BJ (cell line): ENCODE results near the gene NDUFB7. TPM values are rescaled to one million over a fixed set of nuclear protein-coding genes. Genes with fewer than 3 reads are reported as not detected.

ENCODE experiments used
- CTCF ChIA-PET: fragments of 350-600 bp; formaldehyde crosslinking; extraction: SDS; loops from one replicate; lab custom pipeline; 2021; ENCODE audit warnings: antibody characterized with exemption, inconsistent platforms; lab: Yijun Ruan, JAX
- POLR2A ChIA-PET: fragments of 300-600 bp; sonication (Branson Sonifier 250); formaldehyde crosslinking; extraction: SDS; loops from one replicate; lab custom pipeline; 2021; ENCODE audit warnings: antibody characterized with exemption; lab: Charles Lee
- DNase-seq: peaks from one replicate; pipeline ENCODE4 v3.0.0-alpha.2; 2011; ENCODE audit warnings: low read depth
- H3K27me3 ChIP-seq: 2 replicates; pipeline ENCODE4 v1.6.0; 2011; ENCODE audit warnings: low read length; ENCODE audit not compliant: control insufficient read depth, insufficient read depth
- H3K36me3 ChIP-seq: 2 replicates; pipeline ENCODE4 v1.5.1; 2011; ENCODE audit warnings: low read length; ENCODE audit not compliant: control insufficient read depth, insufficient read depth
- H3K4me3 ChIP-seq: 2 replicates; pipeline ENCODE4 v1.5.1; 2011; ENCODE audit warnings: low read depth, mild to moderate bottlenecking, control low read depth, low read length
- CTCF ChIP-seq: IDR thresholded peaks from 2 replicates; pipeline ENCODE4 v1.5.1; 2011; ENCODE audit warnings: low read depth, mild to moderate bottlenecking, control low read depth, inconsistent platforms, low read length, moderate library complexity; ENCODE audit not compliant: insufficient read depth
- polyA plus RNA-seq: library from polyadenylated mRNA; depleted of rRNA; stranded (reverse); fragments of >200 nt; gene quantifications from 2 replicates; pipeline ENCODE4 v1.2.3, GENCODE V29; 2011

Gene NDUFB7
- polyA plus RNA-seq, 1 experiment: 147 TPM

- no peak for TF ChIP-seq CTCF
- Histone ChIP-seq H3K27me3 (no peaks in the 10 kb centered on the region), H3K36me3 (no peaks in the 10 kb centered on the region), H3K4me3 (no peak overlapping the region)
- ChIA-PET CTCF (interaction anchor here (0.9 kb wide), 2 partner anchors 14 to 40 kb away, joined by 3 to 4 read pairs; no protein-coding TSS in a partner anchor), POLR2A (no interaction called here)
- DNase-seq: no peak
Observed at GRCh38 chr19:14533450-14533849, 38.4 kb downstream of the NDUFB7 start.

- ChIA-PET POLR2A (no interaction called here), CTCF (interaction anchor here (0.7 to 0.8 kb wide), 2 partner anchors 24 to 53 kb away, joined by 3 to 4 read pairs; no protein-coding TSS in a partner anchor)
- no peaks in the 10 kb centered on the region for H3K36me3 ChIP-seq
- peak overlapping the region; percentile 67 for H3K4me3 ChIP-seq
- DNase-seq: no peak
- H3K27me3 ChIP-seq: no peaks in the 10 kb centered on the region
- no peak for TF ChIP-seq CTCF
Observed at GRCh38 chr19:14530506-14530905, 41.4 kb downstream of the NDUFB7 start.

DNA sequence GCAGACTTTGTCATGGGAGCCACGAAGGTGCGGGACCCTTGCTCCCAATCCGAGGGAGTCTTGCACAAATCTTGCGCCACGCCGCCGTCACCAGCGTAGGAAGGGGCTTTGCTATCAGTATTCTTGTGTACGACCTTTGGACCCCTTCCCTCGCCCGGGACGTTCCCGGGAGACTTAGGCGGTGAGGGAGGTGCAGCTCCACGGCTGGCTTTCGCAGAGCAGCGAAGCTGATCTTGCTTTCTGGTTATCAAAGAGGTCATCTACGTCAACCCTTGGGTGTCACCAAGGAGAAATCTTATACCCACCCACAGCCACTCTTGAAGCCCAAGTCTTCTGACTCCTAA lies 41.9 kb downstream of the NDUFB7 start:
- TF ChIP-seq CTCF: no peak
- POLR2A ChIA-PET: no interaction called here
- CTCF ChIA-PET: no interaction called here
- DNase-seq: no peak
- Histone ChIP-seq H3K4me3 (peak overlapping the region; percentile 67), H3K27me3 (no peaks in the 10 kb centered on the region), H3K36me3 (no peaks in the 10 kb centered on the region)

GRCh38 chr19:14529254-14530004 lies 42.4 kb downstream of the NDUFB7 start, which contains the start of gene TECR:
Gene TECR, plus strand, starts transcription at chr19:14529594. Its CDS starts 103 bp downstream, at chr19:14529697.
- H3K27me3 ChIP-seq: no peaks in the 10 kb centered on the region
- ChIA-PET CTCF (no interaction called here), POLR2A (interaction anchor here (1.1 kb wide), 1 partner anchor 11 kb away, joined by 6 read pairs; the partner anchor contains the start of gene DNAJB1)
- H3K36me3 ChIP-seq: no peaks in the 10 kb centered on the region
- no peak for TF ChIP-seq CTCF
- DNase-seq: peak; percentile 99
- peak within 1 kb of the TSS; percentile 67 for H3K4me3 ChIP-seq

GRCh38 chr19:14528419-14529253 lies 43.2 kb downstream of the NDUFB7 start:
- DNase-seq: no peak
- no peaks in the 10 kb centered on the region for H3K36me3 ChIP-seq
- TF ChIP-seq CTCF: no peak
- H3K4me3 ChIP-seq: peak overlapping the region; percentile 61
- H3K27me3 ChIP-seq: no peaks in the 10 kb centered on the region
- POLR2A ChIA-PET: interaction anchor here (1.1 kb wide), 1 partner anchor 10 kb away, joined by 6 read pairs; the partner anchor contains the start of gene DNAJB1
- CTCF ChIA-PET: no interaction called here
